IPS-NIHi7 (cell line): Measurements from ENCODE around the gene PCDH8.

Experiments used
- DNase-seq: peaks from one replicate; pipeline ENCODE4 v3.0.0; 2012; ENCODE audit warnings: mixed read lengths; ENCODE audit errors: extremely low spot score

Gene PCDH8

GRCh38 chr13:52848455-52849195 is at the start of gene PCDH8:
TSS of gene PCDH8 (minus strand) at chr13:52848640. CDS start at chr13:52848436, 204 bp downstream.
- DNase-seq = peak; percentile 83

- DNase-seq = peak; percentile 80
Observed at GRCh38 chr13:52896827-52897659, 48.6 kb upstream of the PCDH8 start.

GRCh38 chr13:52894413-52894812 is 46.0 kb upstream of the PCDH8 start:
- no peak for DNase-seq

DNA sequence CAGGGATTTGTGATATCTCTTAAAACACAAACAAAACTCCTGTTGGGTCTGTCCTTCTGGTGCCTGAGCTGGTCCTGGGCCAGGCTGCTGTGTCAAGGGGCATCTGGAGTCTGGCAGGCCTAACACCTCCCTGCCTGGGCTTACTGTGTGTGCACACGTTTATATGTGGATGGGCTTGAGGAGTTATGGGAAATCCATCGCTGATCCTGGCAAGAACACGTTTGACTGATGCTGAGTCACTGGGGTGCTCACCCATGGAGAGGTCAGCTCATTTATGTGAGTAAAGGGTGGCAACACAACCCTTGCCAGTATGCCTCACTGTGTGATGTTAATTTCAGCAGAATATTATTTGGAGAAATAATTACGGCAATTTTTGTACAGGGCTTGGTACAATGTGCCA is 44.5 kb upstream of the PCDH8 start:
- DNase-seq = no peak

GRCh38 chr13:52891706-52892105 is 43.3 kb upstream of the PCDH8 start:
- DNase-seq = no peak

DNA sequence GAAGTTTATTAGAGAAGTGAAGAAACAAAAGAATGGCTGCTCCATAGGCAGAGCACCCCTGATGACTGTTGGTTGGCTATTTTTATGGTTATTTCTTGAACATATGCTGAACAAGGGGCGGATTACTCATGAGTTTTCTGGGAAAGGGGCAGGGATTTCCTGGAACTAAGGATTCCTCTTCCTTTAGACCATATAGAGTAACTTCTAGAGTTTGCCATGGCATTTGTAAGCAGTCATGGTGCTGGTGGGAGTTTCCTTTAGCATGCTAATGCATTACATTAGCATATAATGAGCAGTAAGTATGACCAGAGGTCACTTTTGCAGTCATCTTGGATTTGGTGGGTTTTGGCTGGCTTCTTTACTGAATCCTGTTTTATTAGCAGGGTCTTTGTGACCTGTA is 38.7 kb upstream of the PCDH8 start:
- no peak for DNase-seq

DNA sequence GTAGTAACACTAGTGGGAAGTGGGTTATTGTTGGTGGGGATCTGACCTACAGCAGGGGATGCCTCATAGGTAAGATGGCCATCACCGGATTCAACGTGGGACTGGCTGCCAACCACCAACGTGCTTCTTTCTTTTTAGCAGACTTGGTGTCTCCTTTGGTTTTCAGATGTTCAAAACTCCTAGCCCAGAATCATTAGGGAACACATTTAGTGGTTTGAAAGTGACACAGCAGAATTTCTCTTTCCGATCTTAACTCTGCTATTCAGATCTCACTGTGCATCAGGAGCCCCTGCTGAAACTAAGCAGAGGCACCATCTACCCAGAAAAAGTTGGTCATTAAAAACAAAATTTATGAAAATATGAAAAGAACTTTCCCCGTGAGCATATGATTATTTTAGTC is 36.7 kb upstream of the PCDH8 start:
- no peak for DNase-seq

DNA sequence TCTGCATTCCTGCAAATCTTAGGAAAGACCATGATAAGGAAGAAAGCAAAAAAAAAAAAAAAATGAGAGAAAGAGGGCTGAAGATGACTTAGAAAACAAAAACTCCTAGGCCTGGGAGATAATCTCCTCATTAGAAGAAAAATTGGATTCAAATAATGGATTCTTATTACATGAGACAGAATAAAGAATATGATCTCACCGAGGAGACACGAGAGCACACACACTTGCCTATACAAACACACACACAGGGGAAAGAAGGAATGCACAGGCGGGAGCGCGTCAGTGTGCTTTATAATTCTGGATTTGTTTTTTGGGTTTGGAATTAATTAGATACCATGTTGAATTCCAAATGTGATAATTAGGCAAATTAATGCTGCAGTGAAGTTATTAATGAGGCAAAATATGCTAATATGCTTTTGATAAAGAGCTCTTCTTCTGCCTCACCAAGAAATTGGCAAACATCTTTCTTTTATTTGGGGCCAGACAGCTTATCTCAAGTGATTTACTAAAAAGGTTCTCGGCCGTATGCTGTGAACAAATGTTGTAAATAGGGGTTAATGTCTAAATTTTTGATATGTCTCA is 36.1 kb upstream of the PCDH8 start:
- DNase-seq = no peak

DNA sequence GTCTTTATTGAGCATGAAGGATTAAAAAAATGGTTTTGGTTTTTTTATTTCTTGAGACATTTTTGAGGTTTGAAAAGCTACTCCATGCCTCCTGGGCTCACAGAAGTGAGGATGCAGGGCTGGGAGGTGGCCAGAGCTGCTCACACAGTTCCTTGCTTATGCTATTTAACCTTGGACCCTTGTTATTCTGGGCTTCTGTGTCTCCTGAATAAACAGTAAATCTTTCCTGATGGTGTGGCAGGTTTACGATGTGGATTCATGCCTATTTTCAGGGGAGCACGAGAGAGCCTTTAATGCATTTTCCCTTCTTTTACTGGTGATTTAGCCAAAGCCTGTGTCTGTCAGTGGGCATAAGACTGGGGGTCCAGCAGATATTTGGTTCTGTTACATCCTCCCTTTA is 34.3 kb upstream of the PCDH8 start:
- no peak for DNase-seq

DNA sequence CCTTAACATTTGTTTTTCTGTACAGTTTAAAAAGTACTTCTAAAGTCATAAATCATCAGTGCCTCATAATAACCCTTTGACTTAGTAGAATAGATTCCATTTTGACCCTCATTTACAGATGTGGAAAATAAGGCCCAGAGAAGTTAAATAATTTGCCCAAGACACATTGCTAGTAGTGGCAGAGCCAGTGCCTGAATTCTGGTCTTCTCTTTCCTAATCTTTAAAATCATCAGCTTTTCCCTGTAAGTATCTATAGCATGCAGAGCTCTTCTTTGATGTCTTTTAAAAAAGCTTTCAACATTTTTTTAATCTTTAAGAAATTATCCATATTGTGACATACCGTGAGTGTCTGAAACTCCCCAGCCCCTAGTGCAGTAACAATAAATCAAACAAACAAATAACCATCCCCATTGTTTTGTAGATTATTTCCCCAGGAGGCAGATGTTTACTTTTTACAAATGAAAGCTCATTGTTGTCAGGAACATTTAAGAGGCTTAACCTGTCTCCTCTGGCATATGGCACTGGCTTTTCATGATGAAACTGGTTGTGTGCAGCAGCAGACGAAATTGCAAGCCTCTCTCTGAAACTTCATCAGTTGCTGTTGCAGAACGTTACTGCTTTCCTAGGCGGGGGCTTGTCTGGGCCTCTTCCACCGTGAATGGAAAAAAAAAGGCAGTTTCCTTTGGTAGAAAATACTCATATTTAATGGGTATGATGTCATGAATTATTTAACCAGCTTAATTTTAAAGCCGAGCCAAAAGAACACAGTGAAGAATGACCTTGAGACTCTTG is 31.7 kb upstream of the PCDH8 start:
- DNase-seq = peak; percentile 50

DNA sequence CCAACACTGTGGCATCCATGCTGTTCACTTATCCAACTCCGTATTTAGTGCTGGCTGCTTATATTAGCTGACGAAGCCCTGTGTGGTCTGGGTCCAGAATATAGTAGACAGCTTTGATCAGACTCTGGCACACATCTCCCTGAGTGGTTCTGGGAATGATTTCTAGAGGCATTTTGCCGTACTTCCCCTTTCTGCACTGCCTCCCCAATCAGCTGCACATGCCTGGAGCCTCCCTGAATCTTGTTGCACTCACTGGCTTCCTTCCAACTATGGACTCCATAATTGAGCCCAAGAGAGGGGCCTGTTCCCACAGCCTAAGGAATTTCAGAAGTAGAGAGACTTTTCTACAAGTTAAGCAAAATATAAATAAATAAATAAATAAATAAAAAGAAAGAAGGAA is 30.4 kb upstream of the PCDH8 start:
- no peak for DNase-seq

GRCh38 chr13:52870143-52870542 is 21.7 kb upstream of the PCDH8 start:
- DNase-seq = no peak

DNA sequence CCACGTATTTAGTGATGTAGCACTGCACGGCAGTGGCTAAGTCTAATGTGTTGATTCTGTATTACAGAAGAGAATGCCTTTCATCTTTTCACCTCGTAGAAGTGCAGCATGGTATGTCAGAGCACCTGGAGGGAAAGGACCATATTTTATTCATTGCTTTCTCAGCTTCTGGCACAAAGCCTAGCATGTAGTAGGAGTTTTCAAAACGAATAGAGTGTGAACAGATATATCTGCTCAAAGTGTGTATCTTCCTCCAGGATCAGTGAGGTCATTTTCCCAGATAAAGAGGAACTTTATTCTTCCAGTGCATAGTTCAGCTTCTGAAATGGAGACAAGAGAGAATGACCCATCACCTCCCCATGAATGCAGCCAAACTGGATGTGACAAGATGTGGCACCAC is 21.2 kb upstream of the PCDH8 start:
- no peak for DNase-seq

GRCh38 chr13:52869050-52869449 is 20.6 kb upstream of the PCDH8 start:
- no peak for DNase-seq

GRCh38 chr13:52868190-52868589 is 19.8 kb upstream of the PCDH8 start:
- DNase-seq = no peak

DNA sequence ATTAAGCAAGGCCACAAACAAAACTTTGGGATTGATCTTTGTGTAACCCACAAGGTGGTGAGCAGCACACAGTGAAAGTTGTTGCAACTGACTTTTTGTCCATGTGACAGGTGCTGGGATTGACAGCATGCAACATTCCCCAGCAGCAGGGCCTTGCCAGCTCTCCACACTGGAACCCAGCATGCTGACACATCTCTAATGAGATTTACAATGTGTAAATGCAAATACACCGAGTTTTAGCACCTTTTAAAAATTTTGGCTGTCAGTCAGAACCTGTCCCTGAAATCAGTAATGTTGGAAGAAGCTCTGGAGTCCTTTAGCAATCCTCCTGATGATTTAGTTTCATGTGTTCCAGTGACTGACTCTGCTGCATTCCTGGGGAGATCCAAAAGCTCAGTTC is 16.5 kb upstream of the PCDH8 start:
- no peak for DNase-seq

DNA sequence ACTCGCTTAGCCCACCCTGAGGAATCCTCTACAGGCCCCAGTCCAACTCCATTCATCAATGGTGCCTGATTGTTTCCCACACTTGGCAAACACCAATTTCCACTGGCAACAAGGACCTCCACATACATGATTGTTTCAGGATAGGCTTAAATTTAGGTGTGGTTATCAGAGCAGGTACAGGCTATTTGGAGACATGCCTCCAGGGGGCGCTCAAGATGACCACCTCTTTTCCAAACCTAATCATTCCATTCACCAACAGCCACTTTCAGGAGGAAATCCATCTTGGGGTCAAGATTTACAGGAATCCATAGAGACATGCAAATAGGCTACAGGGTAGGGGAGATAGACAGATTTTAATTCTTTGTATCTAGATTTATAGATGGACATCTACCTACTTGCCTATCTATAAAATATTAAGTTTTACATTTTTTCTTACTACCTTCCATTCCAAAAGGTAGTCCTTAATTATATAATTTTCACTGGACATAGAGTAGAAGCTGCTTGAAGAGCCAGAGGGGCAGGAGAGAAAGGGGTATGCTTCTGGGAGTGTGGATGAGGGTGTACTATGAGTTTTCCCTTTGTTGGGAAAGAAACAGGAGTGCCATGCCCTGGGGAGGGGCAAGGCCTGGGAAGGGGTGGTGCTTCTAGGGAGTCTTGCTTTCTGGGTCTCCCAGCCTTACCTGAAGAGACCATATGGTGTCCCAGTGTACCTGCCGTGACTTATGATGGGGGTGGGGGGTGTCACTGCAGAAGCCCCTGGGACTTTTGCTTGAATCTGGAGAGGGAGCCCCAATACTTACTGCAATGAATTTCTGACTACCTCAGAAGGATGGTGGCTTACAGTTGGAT is 14.1 kb upstream of the PCDH8 start:
- DNase-seq = peak; percentile 77

GRCh38 chr13:52852444-52852843 is 4.0 kb upstream of the PCDH8 start:
- no peak for DNase-seq

DNA sequence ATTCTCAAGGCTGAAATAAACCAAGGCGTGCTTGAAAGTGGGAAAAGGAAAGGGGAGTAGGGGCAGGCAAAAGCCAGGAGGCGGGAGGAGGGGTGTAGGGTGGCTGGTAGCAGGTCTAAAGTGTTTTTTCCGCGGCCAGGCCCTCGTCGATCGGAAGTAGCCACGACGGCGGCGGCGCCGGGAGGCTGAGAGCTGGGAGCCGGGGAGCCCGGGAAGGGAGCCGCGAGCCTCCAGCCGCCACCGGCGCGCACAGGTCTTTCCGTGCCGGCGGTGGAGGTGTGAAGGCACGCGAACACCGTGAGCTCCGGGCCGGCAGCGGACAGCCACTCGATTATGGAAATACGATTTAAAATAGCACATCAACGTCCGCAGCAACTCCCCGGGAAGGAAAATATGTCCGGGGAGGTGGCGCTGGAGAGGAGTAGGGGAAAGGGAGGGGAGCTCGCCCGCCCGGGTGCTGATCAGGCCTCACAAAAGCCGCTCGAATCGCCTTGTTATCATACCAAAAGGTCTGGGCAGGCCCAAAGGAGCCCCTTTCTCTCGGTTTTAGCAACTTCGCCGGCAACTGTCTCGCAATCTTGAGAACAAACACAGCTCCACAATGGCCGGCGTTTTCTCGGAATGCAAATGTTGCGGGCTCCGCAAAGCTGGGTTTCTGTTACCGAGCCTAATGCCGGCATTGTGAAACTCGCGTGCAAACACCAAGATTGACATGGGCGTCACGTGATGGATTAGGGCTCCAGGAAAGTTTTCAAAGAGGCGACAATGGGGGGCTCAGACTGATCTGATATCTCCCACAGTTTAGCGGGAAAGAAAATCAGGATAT is 2.9 kb upstream of the PCDH8 start:
- peak; percentile 73 for DNase-seq
